Sigmoid colon (tissue), 7 donors: ENCODE data around the gene UBAP1L. TPM values are rescaled to one million over a fixed set of nuclear protein-coding genes. Genes with fewer than 3 reads are reported as not detected.

Experiments used
- DNase-seq: peaks from one replicate; pipeline ENCODE4 v3.0.0-alpha.2; 2019
- H3K27ac ChIP-seq, 4 donors: fragments of 200-600 bp; sonication (generic); one replicate each; pipeline ENCODE4 v1.5.1; 2016 to 2019; ENCODE audit warnings: mild to moderate bottlenecking in 1 of 4
- H3K27me3 ChIP-seq, 3 donors: fragments of 200-600 bp; sonication (generic); one replicate each; pipeline ENCODE4 v1.5.1; 2019; ENCODE audit warnings: mild to moderate bottlenecking in 1 of 3
- H3K36me3 ChIP-seq, 4 donors: fragments of 200-600 bp; sonication (generic); one replicate each; pipeline ENCODE4 v1.5.1; 2016 to 2019
- H3K4me1 ChIP-seq, 4 donors: fragments of 200-600 bp; sonication (generic); one replicate each; pipeline ENCODE4 v1.5.1; 2017 to 2019
- H3K4me3 ChIP-seq, 4 donors: fragments of 200-600 bp; sonication (generic); one replicate each; pipeline ENCODE4 v1.5.1; 2017 to 2019; ENCODE audit warnings: mild to moderate bottlenecking in 2 of 4, moderate library complexity in 1 of 4
- H3K9me3 ChIP-seq, 4 donors: fragments of 200-600 bp in 3 of 4; sonication (generic) in 3 of 4; one replicate each; pipeline versions ENCODE4 v1.5.1 to v1.6.1; 2013 to 2019
- EP300 ChIP-seq, 4 donors: sonication (generic); formaldehyde crosslinking; IDR thresholded peaks; one replicate each; pipeline ENCODE4 v1.6.1; 2017; ENCODE audit warnings: antibody characterized with exemption in 4 of 4
- POLR2A ChIP-seq, 2 donors: fragments of 450-650 bp; IDR thresholded peaks; one replicate each; pipeline ENCODE4 v1.6.1; 2016; ENCODE audit warnings: antibody characterized with exemption in 2 of 2, mild to moderate bottlenecking in 2 of 2, moderate library complexity in 2 of 2
- POLR2AphosphoS5 ChIP-seq, 4 donors: sonication (generic); formaldehyde crosslinking; IDR thresholded peaks; one replicate each; pipeline ENCODE4 v1.6.1; 2017; ENCODE audit warnings: antibody characterized with exemption in 4 of 4
- WGBS, 2 donors: extraction: QIAGEN DNeasy Blood & Tissue Kit; methylation state at CpG; one replicate each; pipeline ENCODE4 v1.1.7; 2013; 5-methylcytosine and 5-hydroxymethylcytosine counted together
- intact Hi-C: fragments of 100-400 bp; cut with DNase I; formaldehyde crosslinking; loops from one replicate; pipeline ENCODE4 v1.15.1; 2023
- polyA plus RNA-seq, 3 donors: library from polyadenylated mRNA; stranded (reverse); fragments of 200-250 nt; gene quantifications; one replicate each; pipeline ENCODE4 v1.2.3, GENCODE V29; 2013
- total RNA-seq, 4 donors: library from RNA; depleted of rRNA; stranded (reverse); fragments of >200 nt; gene quantifications; one replicate each; pipeline ENCODE4 v1.1.0, GENCODE V29; 2016
- TF ChIP-seq, protein P1 (sequence below), 4 experiments: fragments of 450-650 bp in 3 of 4; fragments of 200-600 bp in 1 of 4; IDR thresholded peaks; one replicate each; pipeline ENCODE4 v1.5.1; 2016 to 2019; ENCODE audit warnings: antibody characterized with exemption in 4 of 4, mild to moderate bottlenecking in 3 of 4, moderate library complexity in 2 of 4
- donor health status: healthy with polysubstance abuse.
- donor health status: Bipolar disorder and iron deficiency.
- donor health status: healthy.

Gene UBAP1L
- total and polyA plus RNA-seq, 7 donors = 0.23 to 5.7 (median 4.0) TPM; not detected in 1

DNA sequence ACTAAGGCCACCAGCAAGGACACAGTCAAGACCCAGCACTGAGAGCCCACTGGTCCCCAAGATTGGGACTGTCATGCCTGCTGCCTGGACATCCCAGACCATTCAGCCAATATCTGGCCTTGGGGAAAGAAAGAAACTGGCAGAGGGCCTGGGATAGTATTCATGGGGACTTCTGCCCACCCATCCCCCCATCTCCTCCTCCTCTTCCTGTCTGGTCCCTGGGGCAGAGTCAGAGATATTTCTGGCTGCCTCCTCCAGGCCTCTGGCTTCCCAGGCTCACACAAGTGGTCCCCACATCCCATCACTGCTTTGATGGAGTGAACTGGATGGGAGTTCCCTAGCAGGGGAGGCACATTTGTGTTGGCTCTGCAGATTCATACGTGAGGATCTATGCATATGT lies 43.0 kb downstream of the UBAP1L start:
- H3K27ac ChIP-seq = peak overlapping the region; percentile 83 to 96 (median 94)
- H3K4me3 ChIP-seq = no peak overlapping the region
- no peak for DNase-seq
- intact Hi-C loops = no loop called here
- peaks cover 0 to 4% (median 0%) of the 10 kb centered on the region in 3 donors for H3K27me3 ChIP-seq
- peaks cover 0 to 64% (median 58%) of the 10 kb centered on the region in 4 donors for H3K4me1 ChIP-seq
- WGBS, 2 donors = 85 to 93% methylated on average over 1 of the region's 1 CpG
- H3K9me3 ChIP-seq = no peaks in the 10 kb centered on the region
- TF ChIP-seq, protein P1, sequence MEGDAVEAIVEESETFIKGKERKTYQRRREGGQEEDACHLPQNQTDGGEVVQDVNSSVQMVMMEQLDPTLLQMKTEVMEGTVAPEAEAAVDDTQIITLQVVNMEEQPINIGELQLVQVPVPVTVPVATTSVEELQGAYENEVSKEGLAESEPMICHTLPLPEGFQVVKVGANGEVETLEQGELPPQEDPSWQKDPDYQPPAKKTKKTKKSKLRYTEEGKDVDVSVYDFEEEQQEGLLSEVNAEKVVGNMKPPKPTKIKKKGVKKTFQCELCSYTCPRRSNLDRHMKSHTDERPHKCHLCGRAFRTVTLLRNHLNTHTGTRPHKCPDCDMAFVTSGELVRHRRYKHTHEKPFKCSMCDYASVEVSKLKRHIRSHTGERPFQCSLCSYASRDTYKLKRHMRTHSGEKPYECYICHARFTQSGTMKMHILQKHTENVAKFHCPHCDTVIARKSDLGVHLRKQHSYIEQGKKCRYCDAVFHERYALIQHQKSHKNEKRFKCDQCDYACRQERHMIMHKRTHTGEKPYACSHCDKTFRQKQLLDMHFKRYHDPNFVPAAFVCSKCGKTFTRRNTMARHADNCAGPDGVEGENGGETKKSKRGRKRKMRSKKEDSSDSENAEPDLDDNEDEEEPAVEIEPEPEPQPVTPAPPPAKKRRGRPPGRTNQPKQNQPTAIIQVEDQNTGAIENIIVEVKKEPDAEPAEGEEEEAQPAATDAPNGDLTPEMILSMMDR (IDR thresholded peaks at IDR 0.05) = no peak
- TF ChIP-seq POLR2AphosphoS5 (IDR thresholded peaks at IDR 0.05) = no peak
- no peak for TF ChIP-seq POLR2A (IDR thresholded peaks at IDR 0.05)
- TF ChIP-seq EP300 (IDR thresholded peaks at IDR 0.05) = no peak
- H3K36me3 ChIP-seq = no peaks in the 10 kb centered on the region

DNA sequence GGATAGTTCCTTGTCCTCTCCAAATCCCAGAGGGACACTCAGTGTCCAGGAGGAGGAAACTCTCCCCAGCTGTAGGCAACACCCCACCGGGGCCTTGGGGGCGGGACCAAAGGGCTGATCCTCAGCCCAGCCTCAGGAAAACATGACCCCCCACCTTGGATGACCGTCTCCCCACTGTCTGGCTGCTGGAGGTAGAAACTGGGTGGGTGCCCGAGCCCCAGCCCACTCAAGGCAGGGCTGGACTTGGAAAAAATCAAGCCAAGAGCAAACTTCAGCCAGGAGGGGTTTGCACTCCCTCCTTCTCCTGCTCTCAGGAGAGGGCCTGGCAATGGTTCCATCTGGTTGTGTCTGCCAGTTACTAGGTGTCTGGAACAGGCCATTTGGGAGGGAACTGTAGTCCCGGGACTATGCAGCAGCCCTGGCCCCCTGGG lies 43.6 kb downstream of the UBAP1L start:
- no peaks in the 10 kb centered on the region for H3K36me3 ChIP-seq
- TF ChIP-seq EP300 (IDR thresholded peaks at IDR 0.05) (no peak), POLR2AphosphoS5 (IDR thresholded peaks at IDR 0.05) (peak in 2 of 4 donors; percentile 9 to 31)
- 69 to 71% methylated on average over 5 of the region's 5 CpGs for WGBS, 2 donors
- DNase-seq = peak; percentile 93
- H3K4me3 ChIP-seq = no peak overlapping the region
- peak overlapping the region; percentile 83 to 96 (median 94) for H3K27ac ChIP-seq
- intact Hi-C loops = no loop called here
- H3K27me3 ChIP-seq = peaks cover 0 to 4% (median 0%) of the 10 kb centered on the region in 3 donors
- H3K9me3 ChIP-seq = no peaks in the 10 kb centered on the region
- peaks cover 0 to 63% (median 52%) of the 10 kb centered on the region in 4 donors for H3K4me1 ChIP-seq

DNA sequence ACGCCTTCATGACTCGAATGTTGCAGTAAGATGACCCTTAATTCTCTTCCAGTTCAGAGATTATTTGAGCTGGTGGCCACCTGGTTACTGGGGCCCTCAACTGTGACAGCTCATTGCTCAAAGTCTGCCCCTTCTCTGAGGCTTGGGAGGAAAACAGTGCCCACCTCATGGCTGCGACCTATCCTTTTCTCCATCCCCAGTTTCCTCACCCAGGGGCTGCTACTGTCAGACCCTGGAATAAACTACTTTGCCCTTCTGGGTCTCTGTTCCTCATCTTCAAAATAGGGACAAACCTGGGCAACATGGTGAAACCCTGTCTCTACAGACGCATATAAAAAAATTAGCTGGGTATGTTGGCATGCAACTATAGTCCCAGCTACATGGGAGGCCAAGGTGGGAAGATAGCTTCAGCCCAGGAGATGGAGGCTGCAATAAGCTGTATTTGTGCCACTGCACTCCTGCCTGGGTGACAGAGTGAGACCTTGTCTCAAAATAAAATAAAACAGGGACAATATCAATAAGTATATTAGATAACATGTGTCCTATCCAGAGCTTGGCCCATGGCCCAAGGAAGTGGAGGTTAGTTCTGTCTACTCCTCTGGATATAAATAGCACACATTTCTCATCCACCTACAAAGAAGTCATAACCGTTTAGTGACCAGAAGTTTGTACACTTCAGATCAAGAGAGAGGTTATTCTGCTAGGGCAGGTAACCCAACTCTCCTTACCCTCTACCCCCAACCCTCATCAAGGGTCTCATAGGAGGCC lies 45.0 kb downstream of the UBAP1L start:
- intact Hi-C loops = no loop called here
- DNase-seq = no peak
- no peak overlapping the region for H3K4me3 ChIP-seq
- 81 to 84% methylated on average over 5 of the region's 5 CpGs for WGBS, 2 donors
- peaks cover 0 to 75% (median 60%) of the 10 kb centered on the region in 4 donors for H3K4me1 ChIP-seq
- H3K27ac ChIP-seq = peak overlapping the region; percentile 83 to 96 (median 94)
- H3K36me3 ChIP-seq = no peaks in the 10 kb centered on the region
- no peaks in the 10 kb centered on the region for H3K9me3 ChIP-seq
- TF ChIP-seq, protein P1 (IDR thresholded peaks at IDR 0.05) = no peak
- TF ChIP-seq EP300 (IDR thresholded peaks at IDR 0.05) (no peak), POLR2AphosphoS5 (IDR thresholded peaks at IDR 0.05) (no peak), POLR2A (IDR thresholded peaks at IDR 0.05) (no peak)
- peaks cover 0 to 4% (median 0%) of the 10 kb centered on the region in 3 donors for H3K27me3 ChIP-seq

DNA sequence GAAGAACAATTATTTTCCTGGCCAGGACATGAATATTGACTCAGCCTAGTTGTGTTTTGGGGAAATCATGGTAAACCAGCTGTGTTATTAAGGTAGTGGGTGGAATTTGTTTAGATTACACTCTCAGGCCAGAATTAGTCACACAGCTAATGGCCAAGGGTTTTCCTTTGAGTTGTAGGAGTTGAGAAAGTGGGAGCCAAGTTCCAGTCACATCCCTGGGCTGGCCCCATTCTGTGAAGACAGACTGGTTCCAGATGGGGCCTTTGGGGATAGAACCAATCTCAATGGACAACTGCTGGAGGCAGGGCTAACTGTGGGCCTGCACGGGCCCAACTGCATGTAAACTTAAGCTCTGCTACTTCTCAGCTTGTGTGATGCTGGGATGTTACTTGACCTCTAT lies 45.8 kb downstream of the UBAP1L start:
- Histone ChIP-seq H3K9me3 (no peaks in the 10 kb centered on the region), H3K4me3 (no peak overlapping the region), H3K27me3 (peaks cover 0 to 4% (median 0%) of the 10 kb centered on the region in 3 donors), H3K27ac (peak overlapping the region; percentile 83 to 96 (median 94)), H3K36me3 (no peaks in the 10 kb centered on the region), H3K4me1 (peaks cover 0 to 83% (median 64%) of the 10 kb centered on the region in 4 donors)
- intact Hi-C loops = no loop called here
- TF ChIP-seq POLR2A (IDR thresholded peaks at IDR 0.05) = no peak
- peak in 3 of 4 donors; percentile 58 to 63 (median 62) for TF ChIP-seq POLR2AphosphoS5 (IDR thresholded peaks at IDR 0.05)
- WGBS, 2 donors = 67 to 75% methylated on average over 1 of the region's 1 CpG
- DNase-seq = peak; percentile 94

DNA sequence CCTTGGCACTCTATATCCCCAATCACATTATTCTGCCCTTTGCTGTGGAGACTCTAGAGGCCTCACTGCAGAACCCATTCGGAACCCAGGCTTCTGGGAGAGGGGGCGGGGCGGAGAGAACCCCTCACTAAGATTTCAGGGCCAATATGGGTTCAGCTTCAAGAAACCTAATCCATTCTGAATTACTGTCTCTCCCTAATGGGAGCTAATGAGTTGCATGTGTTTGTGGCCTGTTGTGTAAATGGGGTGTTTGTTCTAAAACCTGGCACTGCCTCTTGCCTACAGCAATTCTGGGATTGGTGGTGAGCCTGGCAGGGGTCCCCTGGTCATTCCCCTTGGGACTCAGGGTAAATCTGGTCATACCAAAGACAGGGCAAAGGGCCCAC lies 46.6 kb downstream of the UBAP1L start:
- Histone ChIP-seq H3K27ac (peak overlapping the region; percentile 83 to 96 (median 94)), H3K4me1 (peaks cover 0 to 90% (median 70%) of the 10 kb centered on the region in 4 donors), H3K9me3 (no peaks in the 10 kb centered on the region), H3K36me3 (no peaks in the 10 kb centered on the region), H3K27me3 (peaks cover 0 to 4% (median 0%) of the 10 kb centered on the region in 3 donors), H3K4me3 (peak overlapping the region in 3 of 4 donors; percentile 57 to 83 (median 79))
- DNase-seq = no peak
- TF ChIP-seq POLR2A (IDR thresholded peaks at IDR 0.05) (no peak), POLR2AphosphoS5 (IDR thresholded peaks at IDR 0.05) (no peak), EP300 (IDR thresholded peaks at IDR 0.05) (no peak)
- TF ChIP-seq, protein P1 (IDR thresholded peaks at IDR 0.05) = no peak
- WGBS, 2 donors = 85 to 90% methylated on average over 3 of the region's 3 CpGs
- intact Hi-C loops = no loop called here
